ENCODE measurements around the gene CMTM6.
A peak's percentile ranks its signal among the peaks of the same experiment; 100 is the strongest.

CMTM6 gene

DNA sequence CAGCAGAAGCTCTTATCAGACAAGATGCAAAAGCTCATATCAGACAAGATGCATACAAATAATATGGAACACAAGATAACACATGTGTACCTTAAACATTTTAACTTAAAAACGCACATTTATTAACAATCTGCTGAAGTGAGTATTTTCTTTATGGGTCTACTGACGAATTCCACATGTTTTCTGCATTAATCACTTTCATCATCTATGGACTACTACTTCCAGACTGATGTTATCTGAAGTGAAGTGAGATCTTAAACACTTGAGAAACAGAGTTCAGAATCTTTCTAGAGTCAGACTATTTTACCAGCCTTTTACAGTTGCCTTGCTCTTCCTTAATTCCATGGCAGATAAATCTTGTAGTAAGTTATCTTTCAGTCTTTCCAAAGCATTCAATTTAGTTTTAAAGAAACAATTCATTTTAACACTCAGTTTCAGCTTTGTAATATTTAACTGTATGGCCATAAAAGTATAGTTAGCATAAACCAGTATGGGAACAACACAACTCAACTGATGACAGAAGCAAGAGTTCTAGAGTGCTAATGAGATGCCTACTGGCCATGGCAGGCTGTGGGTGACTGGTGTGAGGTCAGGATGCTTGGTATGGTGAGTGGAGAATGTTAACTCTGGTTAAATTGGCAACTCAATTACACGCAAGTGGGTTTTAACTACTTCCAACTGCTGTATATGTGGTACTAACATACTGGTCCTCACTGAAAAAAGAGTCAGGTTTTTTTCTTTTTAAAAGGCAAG is 9.8 kb downstream of the CMTM6 start:
- no peak overlapping the region for H3K4me2 ChIP-seq (ENCODE audit: low read length, poor library complexity, severe bottlenecking)
- H2BK120ac ChIP-seq (ENCODE audit: low read depth, low read length), result no peak overlapping the region
- no peak overlapping the region for H4K8ac ChIP-seq (ENCODE audit: low read length)
- H2BK15ac ChIP-seq (ENCODE audit: low read depth, poor library complexity, severe bottlenecking), result no peak overlapping the region
- no peak overlapping the region for H4K91ac ChIP-seq (ENCODE audit: low read length)
- H2BK12ac ChIP-seq (ENCODE audit: low read length in 2 of 2), result no peak overlapping the region
- no peak overlapping the region for H3K9ac ChIP-seq (ENCODE audit: low read length)
- no peak overlapping the region for H3K27ac ChIP-seq (ENCODE audit: low read length, poor library complexity, severe bottlenecking)
- H3K27me3 ChIP-seq (ENCODE audit: control insufficient read depth in 1 of 2, insufficient read depth in 1 of 2, low read length in 2 of 2), result no peaks in the 10 kb centered on the region
- no peak overlapping the region for H2AFZ ChIP-seq (ENCODE audit: low read depth, low read length)
- 61% methylated on average over 2 of the region's 3 CpGs for WGBS
- H3K36me3 ChIP-seq (ENCODE audit: control insufficient read depth in 1 of 2, insufficient read depth in 2 of 2, low read depth in 1 of 2, low read length in 2 of 2), result peaks cover 0 to 20% of the 10 kb centered on the region in 2 experiments
- no peak overlapping the region for H3K23ac ChIP-seq (ENCODE audit: low read length in 2 of 2)
- H3K4me1 ChIP-seq (ENCODE audit: control insufficient read depth, insufficient read depth, low read depth, low read length), result peaks cover 2% of the 10 kb centered on the region
- DNase-seq, result peak; percentile 43
- no peak overlapping the region for H3K14ac ChIP-seq (ENCODE audit: low read length in 2 of 2)
- H3K79me1 ChIP-seq (replicated peaks; ENCODE audit: low read length, poor library complexity, severe bottlenecking), result peaks cover 13% of the 10 kb centered on the region
- H3K4me3 ChIP-seq (ENCODE audit: insufficient read depth in 1 of 2, low read depth in 1 of 2, low read length in 2 of 2), result no peak overlapping the region
- no peak overlapping the region for H3K18ac ChIP-seq (ENCODE audit: low read depth in 1 of 2, low read length in 2 of 2)
- H2BK5ac ChIP-seq (ENCODE audit: low read depth, low read length, poor library complexity, severe bottlenecking), result no peak overlapping the region
- H3K4ac ChIP-seq (ENCODE audit: low read depth in 1 of 2, low read length in 2 of 2), result no peak overlapping the region
- no peaks in the 10 kb centered on the region for H3K9me3 ChIP-seq (ENCODE audit: control insufficient read depth, low read length)
- no peak overlapping the region for H2AK5ac ChIP-seq (ENCODE audit: low read length, severe bottlenecking)

DNA sequence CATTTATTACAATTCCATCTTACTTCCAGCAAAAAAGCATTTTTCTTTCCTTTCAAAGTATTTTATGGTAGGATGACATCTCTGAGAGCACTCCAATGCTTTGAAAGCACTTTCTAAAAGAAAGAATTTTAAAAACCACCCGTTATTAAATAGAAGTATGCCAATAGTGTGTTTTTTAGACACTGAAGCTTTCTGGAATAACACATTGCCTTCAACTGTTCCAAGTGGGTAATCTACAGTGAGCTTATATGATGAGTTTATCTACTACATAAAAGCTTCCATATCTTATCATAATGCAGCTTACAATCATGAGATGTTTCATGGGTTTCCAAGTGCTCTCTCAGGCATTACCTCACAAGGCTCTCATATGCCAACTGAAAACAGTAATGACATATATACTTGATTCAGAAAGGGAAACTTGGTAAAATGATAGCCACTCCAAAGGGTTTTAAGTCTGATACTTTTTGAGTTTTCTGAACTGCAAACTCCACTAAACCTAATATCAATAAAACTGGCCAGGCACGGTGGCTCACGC is 14.1 kb downstream of the CMTM6 start:
- Histone ChIP-seq H2AK5ac (ENCODE audit: low read length, severe bottlenecking) (no peak overlapping the region), H2BK15ac (ENCODE audit: low read depth, poor library complexity, severe bottlenecking) (no peak overlapping the region), H3K23ac (ENCODE audit: low read length in 2 of 2) (no peak overlapping the region), H3K27me3 (ENCODE audit: control insufficient read depth in 1 of 2, insufficient read depth in 1 of 2, low read length in 2 of 2) (no peaks in the 10 kb centered on the region), H2BK12ac (ENCODE audit: low read length in 2 of 2) (no peak overlapping the region), H3K9me3 (ENCODE audit: control insufficient read depth, low read length) (no peaks in the 10 kb centered on the region), H3K27ac (ENCODE audit: low read length, poor library complexity, severe bottlenecking) (no peak overlapping the region), H3K18ac (ENCODE audit: low read depth in 1 of 2, low read length in 2 of 2) (no peak overlapping the region), H2BK5ac (ENCODE audit: low read depth, low read length, poor library complexity, severe bottlenecking) (no peak overlapping the region), H2BK120ac (ENCODE audit: low read depth, low read length) (no peak overlapping the region), H3K4me1 (ENCODE audit: control insufficient read depth, insufficient read depth, low read depth, low read length) (peaks cover 2% of the 10 kb centered on the region), H3K36me3 (ENCODE audit: control insufficient read depth in 1 of 2, insufficient read depth in 2 of 2, low read depth in 1 of 2, low read length in 2 of 2) (peaks cover 4 to 49% of the 10 kb centered on the region in 2 experiments), H3K4me3 (ENCODE audit: insufficient read depth in 1 of 2, low read depth in 1 of 2, low read length in 2 of 2) (no peak overlapping the region), H3K14ac (ENCODE audit: low read length in 2 of 2) (no peak overlapping the region), H2AFZ (ENCODE audit: low read depth, low read length) (no peak overlapping the region), H3K9ac (ENCODE audit: low read length) (no peak overlapping the region), H4K8ac (ENCODE audit: low read length) (no peak overlapping the region), H3K4me2 (ENCODE audit: low read length, poor library complexity, severe bottlenecking) (no peak overlapping the region), H4K91ac (ENCODE audit: low read length) (no peak overlapping the region), H3K79me1 (replicated peaks; ENCODE audit: low read length, poor library complexity, severe bottlenecking) (peaks cover 9% of the 10 kb centered on the region), H3K4ac (ENCODE audit: low read depth in 1 of 2, low read length in 2 of 2) (no peak overlapping the region)
- no peak for DNase-seq
- 100% methylated on average over 2 of the region's 3 CpGs for WGBS

DNA sequence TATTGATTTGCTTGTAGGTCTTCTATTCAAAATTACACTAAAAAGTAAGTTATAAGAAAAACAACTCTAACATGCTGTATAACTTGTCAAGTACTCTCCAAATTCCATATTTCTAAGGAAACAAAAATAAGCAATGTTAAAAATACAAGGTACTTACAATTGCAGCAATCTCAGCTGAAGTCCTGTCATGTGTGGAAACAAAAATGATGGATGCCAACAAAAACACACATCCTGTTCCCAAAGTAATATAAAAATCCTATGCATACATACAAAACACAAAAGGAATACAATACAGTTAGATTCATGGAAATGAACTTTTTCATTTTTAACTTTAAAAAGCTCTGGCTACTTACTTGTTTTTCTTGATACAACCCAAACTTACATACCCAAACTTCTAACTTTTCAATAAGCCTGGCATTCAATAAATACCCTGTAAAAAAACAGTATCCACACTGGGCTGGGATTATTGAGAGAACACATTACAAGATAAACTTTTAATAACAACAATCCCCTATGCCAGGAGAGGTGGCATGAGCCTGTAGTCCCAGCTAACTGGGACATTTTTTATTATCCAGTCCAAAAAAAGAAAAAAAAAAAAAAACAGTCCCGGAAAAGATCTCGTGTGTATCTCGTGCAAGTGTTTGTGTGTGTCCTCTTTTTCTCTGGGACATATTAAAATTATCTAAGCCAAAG is 14.7 kb downstream of the CMTM6 start:
- no peak overlapping the region for H3K9ac ChIP-seq (ENCODE audit: low read length)
- H3K14ac ChIP-seq (ENCODE audit: low read length in 2 of 2), result no peak overlapping the region
- no peaks in the 10 kb centered on the region for H3K9me3 ChIP-seq (ENCODE audit: control insufficient read depth, low read length)
- H3K18ac ChIP-seq (ENCODE audit: low read depth in 1 of 2, low read length in 2 of 2), result no peak overlapping the region
- H3K4me1 ChIP-seq (ENCODE audit: control insufficient read depth, insufficient read depth, low read depth, low read length), result no peaks in the 10 kb centered on the region
- H4K8ac ChIP-seq (ENCODE audit: low read length), result no peak overlapping the region
- no peak overlapping the region for H3K4me2 ChIP-seq (ENCODE audit: low read length, poor library complexity, severe bottlenecking)
- H2AK5ac ChIP-seq (ENCODE audit: low read length, severe bottlenecking), result no peak overlapping the region
- no peak overlapping the region for H3K23ac ChIP-seq (ENCODE audit: low read length in 2 of 2)
- 100% methylated on average over 3 of the region's 3 CpGs for WGBS
- no peak overlapping the region for H2BK5ac ChIP-seq (ENCODE audit: low read depth, low read length, poor library complexity, severe bottlenecking)
- no peak overlapping the region for H3K4ac ChIP-seq (ENCODE audit: low read depth in 1 of 2, low read length in 2 of 2)
- H2BK12ac ChIP-seq (ENCODE audit: low read length in 2 of 2), result no peak overlapping the region
- peaks cover 4 to 55% of the 10 kb centered on the region in 2 experiments for H3K36me3 ChIP-seq (ENCODE audit: control insufficient read depth in 1 of 2, insufficient read depth in 2 of 2, low read depth in 1 of 2, low read length in 2 of 2)
- H2AFZ ChIP-seq (ENCODE audit: low read depth, low read length), result no peak overlapping the region
- H2BK120ac ChIP-seq (ENCODE audit: low read depth, low read length), result no peak overlapping the region
- no peak overlapping the region for H3K27ac ChIP-seq (ENCODE audit: low read length, poor library complexity, severe bottlenecking)
- H3K27me3 ChIP-seq (ENCODE audit: control insufficient read depth in 1 of 2, insufficient read depth in 1 of 2, low read length in 2 of 2), result no peaks in the 10 kb centered on the region
- no peak overlapping the region for H2BK15ac ChIP-seq (ENCODE audit: low read depth, poor library complexity, severe bottlenecking)
- H4K91ac ChIP-seq (ENCODE audit: low read length), result no peak overlapping the region
- H3K79me1 ChIP-seq (replicated peaks; ENCODE audit: low read length, poor library complexity, severe bottlenecking), result peaks cover 7% of the 10 kb centered on the region
- DNase-seq, result no peak
- H3K4me3 ChIP-seq (ENCODE audit: insufficient read depth in 1 of 2, low read depth in 1 of 2, low read length in 2 of 2), result no peak overlapping the region

DNA sequence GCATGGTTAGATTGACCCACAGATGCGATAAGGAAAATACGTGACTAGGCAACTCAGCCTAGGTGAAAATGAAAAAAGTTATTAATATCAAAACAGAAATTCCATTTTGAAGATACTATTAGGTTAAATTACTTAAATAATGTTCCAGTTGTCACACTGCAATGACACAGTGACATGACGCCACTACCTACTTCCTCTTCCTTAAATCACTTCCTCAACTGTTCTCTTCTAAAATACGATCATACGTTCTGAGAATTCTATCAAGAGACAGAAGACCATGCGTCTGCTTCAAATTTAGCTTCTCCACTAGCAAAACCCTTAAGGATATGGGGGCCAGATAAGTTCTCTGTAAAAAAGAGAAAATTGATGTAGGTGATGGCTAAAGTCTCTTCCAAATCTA is 18.2 kb downstream of the CMTM6 start:
- no peak overlapping the region for H3K14ac ChIP-seq (ENCODE audit: low read length in 2 of 2)

More for the DNA sequence above, 18.2 kb downstream of the CMTM6 start:
- H3K36me3 ChIP-seq (ENCODE audit: control insufficient read depth in 1 of 2, insufficient read depth in 2 of 2, low read depth in 1 of 2, low read length in 2 of 2), result peaks cover 4 to 57% of the 10 kb centered on the region in 2 experiments
- WGBS, result 98% methylated on average over 3 of the region's 6 CpGs
- H2AFZ ChIP-seq (ENCODE audit: low read depth, low read length), result no peak overlapping the region
- no peak overlapping the region for H2BK5ac ChIP-seq (ENCODE audit: low read depth, low read length, poor library complexity, severe bottlenecking)
- no peak for DNase-seq
- no peaks in the 10 kb centered on the region for H3K4me1 ChIP-seq (ENCODE audit: control insufficient read depth, insufficient read depth, low read depth, low read length)
- H3K27me3 ChIP-seq (ENCODE audit: control insufficient read depth in 1 of 2, insufficient read depth in 1 of 2, low read length in 2 of 2), result no peaks in the 10 kb centered on the region
- no peak overlapping the region for H3K9ac ChIP-seq (ENCODE audit: low read length)
- no peak overlapping the region for H3K4me3 ChIP-seq (ENCODE audit: insufficient read depth in 1 of 2, low read depth in 1 of 2, low read length in 2 of 2)
- peaks cover 10% of the 10 kb centered on the region for H3K79me1 ChIP-seq (replicated peaks; ENCODE audit: low read length, poor library complexity, severe bottlenecking)
- no peak overlapping the region for H3K27ac ChIP-seq (ENCODE audit: low read length, poor library complexity, severe bottlenecking)
- H3K4me2 ChIP-seq (ENCODE audit: low read length, poor library complexity, severe bottlenecking), result no peak overlapping the region
- H4K91ac ChIP-seq (ENCODE audit: low read length), result no peak overlapping the region
- no peak overlapping the region for H3K4ac ChIP-seq (ENCODE audit: low read depth in 1 of 2, low read length in 2 of 2)
- H4K8ac ChIP-seq (ENCODE audit: low read length), result no peak overlapping the region
- no peak overlapping the region for H3K18ac ChIP-seq (ENCODE audit: low read depth in 1 of 2, low read length in 2 of 2)
- no peak overlapping the region for H2BK15ac ChIP-seq (ENCODE audit: low read depth, poor library complexity, severe bottlenecking)
- no peaks in the 10 kb centered on the region for H3K9me3 ChIP-seq (ENCODE audit: control insufficient read depth, low read length)
- H2BK120ac ChIP-seq (ENCODE audit: low read depth, low read length), result no peak overlapping the region
- no peak overlapping the region for H2AK5ac ChIP-seq (ENCODE audit: low read length, severe bottlenecking)
- no peak overlapping the region for H3K23ac ChIP-seq (ENCODE audit: low read length in 2 of 2)
- no peak overlapping the region for H2BK12ac ChIP-seq (ENCODE audit: low read length in 2 of 2)
